ENCODE data around the gene PI4KA.

The PI4KA gene

GRCh38 chr22:20751185-20751851, 107.3 kb downstream of the PI4KA start:
- DNase-seq (ENCODE audit: low spot score) = no peak
- TF ChIP-seq CTCF (IDR thresholded peaks at IDR 0.05; ENCODE audit: extremely low read depth, insufficient read depth, missing control alignments) = no peak

GRCh38 chr22:20750461-20751184, 108.0 kb downstream of the PI4KA start:
- DNase-seq (ENCODE audit: low spot score) = peak; percentile 70
- TF ChIP-seq CTCF (IDR thresholded peaks at IDR 0.05; ENCODE audit: extremely low read depth, insufficient read depth, missing control alignments) = no peak
- in situ Hi-C loops (cut with MboI; ENCODE audit: low pct_unique_long_range_greater_than_20kb, low sequenced_read_pairs, unreplicated experiment) = no loop called here

More at GRCh38 chr22:20751185-20751851, 107.3 kb downstream of the PI4KA start:
- in situ Hi-C loops (cut with MboI; ENCODE audit: low pct_unique_long_range_greater_than_20kb, low sequenced_read_pairs, unreplicated experiment) = no loop called here

GRCh38 chr22:20749453-20749852, 109.2 kb downstream of the PI4KA start:
- DNase-seq (ENCODE audit: low spot score) = no peak
- in situ Hi-C loops (cut with MboI; ENCODE audit: low pct_unique_long_range_greater_than_20kb, low sequenced_read_pairs, unreplicated experiment) = no loop called here
- no peak for TF ChIP-seq CTCF (IDR thresholded peaks at IDR 0.05; ENCODE audit: extremely low read depth, insufficient read depth, missing control alignments)

- no peak for TF ChIP-seq CTCF (IDR thresholded peaks at IDR 0.05; ENCODE audit: extremely low read depth, insufficient read depth, missing control alignments)
- peak; percentile 72 for DNase-seq (ENCODE audit: low spot score)
- in situ Hi-C loops (cut with MboI; ENCODE audit: low pct_unique_long_range_greater_than_20kb, low sequenced_read_pairs, unreplicated experiment) = no loop called here
These were observed 109.7 kb downstream of the PI4KA start for GRCh38 chr22:20748731-20749428.

- in situ Hi-C loops (cut with MboI; ENCODE audit: low pct_unique_long_range_greater_than_20kb, low sequenced_read_pairs, unreplicated experiment) = no loop called here
- no peak for DNase-seq (ENCODE audit: low spot score)
- TF ChIP-seq CTCF (IDR thresholded peaks at IDR 0.05; ENCODE audit: extremely low read depth, insufficient read depth, missing control alignments) = no peak
These were observed 110.5 kb downstream of the PI4KA start for GRCh38 chr22:20748082-20748481.

DNA sequence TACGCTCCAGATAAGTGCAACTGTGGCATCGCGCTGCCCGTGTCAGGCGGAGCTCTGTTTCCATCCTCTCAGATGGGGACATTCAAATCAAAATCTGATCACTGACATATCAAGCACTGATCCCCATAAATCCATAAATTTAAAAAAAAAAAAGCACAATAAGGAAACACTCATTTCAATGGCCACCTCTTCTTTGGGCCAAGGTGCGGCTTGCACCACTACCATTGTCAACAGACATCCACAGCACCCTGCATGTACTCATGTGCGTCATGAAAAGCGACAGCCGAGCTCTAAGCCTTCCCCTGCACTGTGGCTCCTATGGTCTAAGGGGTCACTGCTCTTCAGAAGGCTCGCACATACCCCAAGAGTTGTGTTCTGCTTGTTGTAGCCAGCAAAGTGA, 111.4 kb downstream of the PI4KA start:
- TF ChIP-seq CTCF (IDR thresholded peaks at IDR 0.05; ENCODE audit: extremely low read depth, insufficient read depth, missing control alignments) = no peak
- no peak for DNase-seq (ENCODE audit: low spot score)
- in situ Hi-C loops (cut with MboI; ENCODE audit: low pct_unique_long_range_greater_than_20kb, low sequenced_read_pairs, unreplicated experiment) = no loop called here

All from GM13977 (cell line).